ENCODE results near the gene ARF5.

- TF ChIP-seq CTCF (conservative IDR thresholded peaks at IDR 0.05), result no peak
- TF ChIP-seq ZFX (IDR thresholded peaks at IDR 0.05), result no peak
Observed at GRCh38 chr7:127586346-127586745, 1.9 kb upstream of the ARF5 start.

Data from C4-2B (cell line).